Stimulated activated CD8-positive, alpha-beta memory T cell treated with anti-CD3 and anti-CD28 coated beads, Interleukin-12 subunit alpha, Interleukin-12 subunit beta, amount 100 ng/mL, for 1 hour (primary cell): ENCODE results near the gene CEP72.
"Not testable (repeated sequence)": the region's sequence is repeated elsewhere in the genome, so short reads cannot be mapped to it uniquely, and the experiment has no call there.

Source experiments
- DNase-seq: peaks from one replicate; pipeline ENCODE4 v3.0.0-alpha.2; 2020; ENCODE audit warnings: low read depth

CEP72 gene

GRCh38 chr5:672329-673160 lies 60.4 kb downstream of the CEP72 start:
- DNase-seq, result peak; percentile 66

- DNase-seq, result no peak
Observed at GRCh38 chr5:673161-673830, 61.2 kb downstream of the CEP72 start.

GRCh38 chr5:673831-674629 lies 61.9 kb downstream of the CEP72 start:
- DNase-seq, result no peak

- DNase-seq, result no peak
Observed at GRCh38 chr5:674630-675011, 62.5 kb downstream of the CEP72 start.

GRCh38 chr5:675111-675870 lies 63.2 kb downstream of the CEP72 start:
- no peak for DNase-seq

- DNase-seq, result no peak
Observed at GRCh38 chr5:675871-676698, 63.9 kb downstream of the CEP72 start.

GRCh38 chr5:676699-677076 lies 64.5 kb downstream of the CEP72 start:
- DNase-seq, result no peak

- DNase-seq, result no peak
Observed at GRCh38 chr5:677131-678101, 65.3 kb downstream of the CEP72 start.

- DNase-seq, result not testable (repeated sequence)
Observed at GRCh38 chr5:678521-678920, 66.4 kb downstream of the CEP72 start.

- not testable (repeated sequence) for DNase-seq
Observed at GRCh38 chr5:679166-679895, 67.2 kb downstream of the CEP72 start.

- DNase-seq, result not testable (repeated sequence)
Observed at GRCh38 chr5:680118-680795, 68.1 kb downstream of the CEP72 start.

- not testable (repeated sequence) for DNase-seq
Observed at GRCh38 chr5:680836-681235, 68.7 kb downstream of the CEP72 start.

- not testable (repeated sequence) for DNase-seq
Observed at GRCh38 chr5:681317-682191, 69.4 kb downstream of the CEP72 start.

GRCh38 chr5:682216-682615 lies 70.1 kb downstream of the CEP72 start:
- not testable (repeated sequence) for DNase-seq

- DNase-seq, result not testable (repeated sequence)
Observed at GRCh38 chr5:682651-683358, 70.7 kb downstream of the CEP72 start.

GRCh38 chr5:683551-684481 lies 71.7 kb downstream of the CEP72 start:
- DNase-seq, result no peak
